T follicular helper cell (primary cell): Measurements from ENCODE around the gene TMEM229A.
"Not testable (repeated sequence)": the region's sequence is repeated elsewhere in the genome, so short reads cannot be mapped to it uniquely, and the experiment has no call there.

Source experiments
- DNase-seq: peaks from one replicate; pipeline ENCODE4 v3.0.0-alpha.2; 2020; ENCODE audit warnings: low read depth
- total RNA-seq, 2 experiments: gene quantifications; one replicate each; lab custom pipeline; 2026; lab: John Stamatoyannopoulos, UW

TMEM229A gene
- 0 reads per million in 2 experiments for total RNA-seq

GRCh38 chr7:124032369-124033094 lies at the start of gene TMEM229A:
Gene TMEM229A, minus strand, starts transcription at chr7:124033067. Its CDS starts 64 bp downstream, at chr7:124033003.
- DNase-seq, result no peak

GRCh38 chr7:124082234-124082633 lies 49.4 kb upstream of the TMEM229A start:
- not testable (repeated sequence) for DNase-seq

GRCh38 chr7:124077546-124077945 lies 44.7 kb upstream of the TMEM229A start:
- DNase-seq, result no peak

DNA sequence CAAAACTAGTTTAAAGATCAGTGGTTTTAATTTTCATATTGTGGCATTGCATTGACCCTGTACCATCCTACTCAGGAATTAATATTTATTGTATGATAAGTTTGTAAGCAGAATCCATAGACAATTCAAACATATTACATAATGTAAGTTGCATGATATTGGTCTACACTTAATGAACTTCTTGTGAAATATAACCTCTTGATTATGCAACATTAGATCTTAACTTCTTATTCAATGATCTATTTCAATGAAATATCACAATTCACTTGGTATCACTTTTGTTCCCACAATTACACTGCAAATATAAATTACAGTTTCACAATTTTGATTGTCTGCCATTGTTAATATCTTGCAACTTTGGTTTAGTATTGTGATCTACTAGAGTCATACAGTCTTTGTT lies 44.0 kb upstream of the TMEM229A start:
- no peak for DNase-seq

- DNase-seq, result no peak
Observed at GRCh38 chr7:124074007-124074406, 41.1 kb upstream of the TMEM229A start.

DNA sequence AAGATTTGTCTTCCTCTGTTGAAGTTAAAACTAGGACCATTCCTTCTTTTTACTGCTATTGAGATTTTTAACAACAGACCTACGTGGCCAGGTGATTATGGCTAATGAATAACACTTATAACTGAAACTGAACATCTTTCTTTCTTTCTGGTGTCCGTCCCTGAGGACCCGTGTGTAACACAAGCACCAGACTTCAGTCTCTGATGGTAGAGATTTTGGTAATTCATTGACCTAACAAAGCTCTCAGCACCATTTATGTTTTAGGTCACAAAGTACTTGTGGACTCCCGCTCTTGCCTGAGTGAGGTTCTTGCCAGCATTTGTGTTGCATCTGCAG lies 40.4 kb upstream of the TMEM229A start:
- DNase-seq, result no peak

DNA sequence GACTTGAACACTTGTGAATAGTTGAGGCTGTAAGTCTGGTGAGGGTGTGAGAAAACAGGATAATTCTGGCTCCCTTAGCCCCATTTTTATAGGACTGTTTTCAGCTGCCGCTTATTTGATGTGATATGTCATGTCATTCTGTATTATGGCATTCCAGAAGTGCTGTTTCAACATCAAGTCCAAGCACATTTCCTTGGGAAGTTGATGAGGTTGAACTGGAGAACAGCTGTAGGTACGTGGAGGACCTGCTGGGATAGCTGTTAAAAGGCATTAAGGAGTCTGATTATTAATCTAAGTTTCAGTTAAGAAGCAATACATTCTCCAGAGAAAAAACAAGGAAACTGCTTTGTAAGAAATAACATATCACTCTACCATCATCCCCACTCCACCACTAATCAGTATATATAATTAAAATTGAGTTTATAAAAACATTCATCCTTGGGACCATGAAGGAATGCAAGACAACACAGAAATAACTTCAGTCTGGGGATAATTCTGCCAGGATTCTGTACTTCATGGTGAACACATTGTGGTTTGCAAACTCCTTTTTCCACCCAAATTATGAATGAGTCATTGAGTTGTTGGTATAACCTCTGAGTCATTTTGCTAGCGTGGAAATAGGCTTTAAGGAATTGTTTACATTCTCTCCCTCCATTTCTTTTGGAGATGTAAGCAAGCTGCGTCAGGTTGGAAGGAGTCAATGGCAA lies 39.9 kb upstream of the TMEM229A start:
- DNase-seq, result no peak

DNA sequence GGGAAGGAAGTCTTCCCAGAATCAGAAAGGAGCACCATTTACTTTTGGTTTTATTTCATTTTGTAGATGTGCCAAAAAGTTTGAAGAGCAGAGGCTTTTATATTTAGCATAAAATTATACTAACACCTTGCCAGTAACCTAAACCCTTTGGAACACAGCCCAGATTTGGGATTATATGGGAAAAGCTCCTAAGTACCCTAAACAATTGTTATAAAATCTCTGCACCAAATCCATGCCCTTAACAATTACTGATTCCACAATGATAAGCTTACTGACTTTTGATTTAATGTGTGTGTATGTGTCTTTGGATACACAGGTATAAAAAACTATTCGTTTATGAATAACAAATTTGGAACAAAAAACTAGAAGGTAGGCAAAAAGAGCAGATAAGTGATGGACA lies 39.0 kb upstream of the TMEM229A start:
- no peak for DNase-seq

DNA sequence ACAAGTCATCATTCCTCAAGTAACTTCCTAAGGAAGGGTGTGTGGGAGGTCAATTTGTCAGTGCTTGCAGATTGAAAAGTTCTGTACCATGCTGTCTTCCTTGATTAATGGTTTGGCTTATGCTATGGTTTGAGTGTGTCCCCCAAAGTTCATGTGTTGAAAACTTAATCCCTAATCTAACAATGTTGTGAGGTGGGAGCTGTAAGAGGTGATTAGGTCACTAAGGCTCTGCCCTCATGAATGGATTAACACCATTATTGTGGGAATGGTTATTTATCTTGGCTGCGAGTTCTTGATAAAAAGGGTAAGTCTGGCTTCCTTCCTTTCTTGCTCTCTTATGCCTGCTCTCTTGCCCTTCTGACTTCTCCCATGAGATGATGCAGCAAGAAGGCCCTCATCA lies 29.3 kb upstream of the TMEM229A start:
- DNase-seq, result no peak

DNA sequence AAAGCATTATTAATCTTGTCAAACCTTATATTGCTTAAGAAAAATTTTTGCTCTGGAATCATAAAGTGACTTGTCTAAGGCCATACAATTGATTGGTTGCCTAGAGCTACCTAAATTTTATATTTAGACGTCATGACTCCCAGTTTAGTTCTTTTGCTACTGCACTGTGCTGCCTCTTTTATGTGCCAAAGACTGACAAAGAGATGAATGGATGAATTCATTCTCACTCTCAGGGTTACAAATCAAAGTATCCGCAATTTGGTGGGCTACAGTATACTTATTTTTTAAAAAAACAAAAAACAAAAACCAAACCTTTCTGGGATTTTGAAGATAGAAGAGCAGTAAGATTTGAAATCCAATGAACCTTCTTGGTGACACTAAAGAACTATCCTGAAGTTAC lies 27.7 kb upstream of the TMEM229A start:
- no peak for DNase-seq

- DNase-seq, result no peak
Observed at GRCh38 chr7:124059375-124059774, 26.5 kb upstream of the TMEM229A start.

GRCh38 chr7:124058515-124058914 lies 25.6 kb upstream of the TMEM229A start:
- DNase-seq, result no peak

DNA sequence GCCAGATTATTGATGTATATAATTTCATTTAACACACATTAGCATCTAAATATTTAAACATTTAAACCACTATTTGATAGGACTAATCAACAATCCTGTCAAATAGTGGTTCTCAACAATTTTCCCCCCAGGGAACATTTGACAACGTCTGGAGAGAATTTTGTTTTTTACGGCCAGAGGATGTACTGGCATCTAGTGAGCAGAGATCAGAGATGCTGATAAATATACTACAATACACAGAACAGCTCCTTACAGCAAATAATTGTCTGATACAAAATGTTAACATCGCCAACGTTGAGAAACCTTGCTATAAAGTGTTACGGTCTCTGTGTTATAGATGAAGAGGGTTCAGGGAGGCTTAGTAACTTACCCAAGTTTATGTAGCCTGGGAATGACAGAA lies 25.0 kb upstream of the TMEM229A start:
- DNase-seq, result no peak

DNA sequence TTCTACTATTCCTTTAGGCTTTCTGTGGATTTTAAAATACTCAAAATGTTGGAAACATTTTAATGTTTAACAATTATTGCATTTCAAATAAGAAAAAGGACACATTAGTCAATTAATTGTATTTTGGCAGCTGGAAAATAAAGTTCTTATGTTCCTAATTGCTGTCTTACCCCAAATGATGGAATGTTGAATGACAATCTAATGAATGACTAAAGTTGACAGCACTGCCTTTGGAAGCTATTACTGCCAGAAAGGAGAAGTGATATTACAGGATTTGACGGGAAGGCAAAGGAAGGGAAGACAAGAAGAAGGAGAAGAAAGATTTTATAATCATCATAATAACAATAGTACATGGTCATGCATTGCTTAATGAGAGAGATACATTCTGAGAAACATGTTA lies 23.4 kb upstream of the TMEM229A start:
- DNase-seq, result no peak

GRCh38 chr7:124051681-124052377 lies 19.0 kb upstream of the TMEM229A start:
- DNase-seq, result no peak

DNA sequence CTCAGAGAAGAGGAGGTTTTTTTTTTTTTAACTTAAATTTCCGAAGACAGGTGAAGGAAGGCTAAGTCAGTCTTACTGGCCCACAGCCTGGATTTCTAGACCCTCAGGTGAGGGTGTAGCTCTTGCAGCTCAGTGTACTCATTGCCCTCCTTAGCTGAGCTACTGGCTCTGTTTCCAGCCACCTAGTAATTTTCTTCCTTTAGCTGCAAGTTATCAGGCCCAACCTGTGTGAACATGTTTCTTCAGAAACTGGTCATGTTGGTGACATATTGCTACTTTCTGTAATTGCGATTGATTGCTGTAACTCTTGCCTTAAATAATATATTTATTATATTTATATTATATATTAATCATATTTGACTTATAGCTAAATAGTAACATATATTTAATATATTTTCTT lies 10.0 kb upstream of the TMEM229A start:
- no peak for DNase-seq

DNA sequence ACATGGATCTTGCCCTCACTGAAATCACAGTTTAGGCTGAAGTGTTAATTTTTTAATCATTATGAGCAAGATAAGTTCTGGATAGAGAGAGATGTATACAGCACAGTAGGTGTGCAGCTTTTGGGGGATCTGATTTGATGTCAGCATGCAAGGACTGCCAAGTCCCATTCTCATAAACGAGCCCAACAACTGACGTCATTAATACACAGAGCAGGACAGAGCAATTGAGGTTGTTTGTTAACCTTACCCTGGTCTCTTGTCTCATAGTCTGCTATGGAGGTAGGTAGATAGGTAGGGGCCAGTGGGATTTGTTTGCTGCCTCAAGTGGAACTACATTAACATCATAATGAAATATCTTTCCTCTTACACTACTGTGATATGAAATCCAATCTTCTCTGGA lies 8.6 kb upstream of the TMEM229A start:
- no peak for DNase-seq

GRCh38 chr7:124037902-124038301 lies 5.0 kb upstream of the TMEM229A start:
- DNase-seq, result not testable (repeated sequence)

GRCh38 chr7:124035706-124036105 lies 2.8 kb upstream of the TMEM229A start:
- no peak for DNase-seq

- DNase-seq, result no peak
Observed at GRCh38 chr7:124034754-124035100, 1.9 kb upstream of the TMEM229A start.

- no peak for DNase-seq
Observed at GRCh38 chr7:124033807-124034753, 1.2 kb upstream of the TMEM229A start.
